Measurements from ENCODE around the gene REN.

Gene REN

GRCh38 chr1:204147406-204148383 lies 18.4 kb downstream of the REN start:
- Histone ChIP-seq H3K27me3 (ENCODE audit: control insufficient read depth in 1 of 2, insufficient read depth in 1 of 2, low read length in 2 of 2) (peaks cover 0 to 47% of the 10 kb centered on the region in 2 experiments), H3K4me2 (ENCODE audit: low read length, poor library complexity, severe bottlenecking) (no peak overlapping the region), H2BK15ac (ENCODE audit: low read depth, poor library complexity, severe bottlenecking) (no peak overlapping the region), H2BK120ac (ENCODE audit: low read depth, low read length) (no peak overlapping the region), H2AFZ (ENCODE audit: low read depth, low read length) (no peak overlapping the region), H2BK12ac (ENCODE audit: low read length in 2 of 2) (no peak overlapping the region), H3K23ac (ENCODE audit: low read length in 2 of 2) (no peak overlapping the region), H3K4me3 (ENCODE audit: insufficient read depth in 1 of 2, low read depth in 1 of 2, low read length in 2 of 2) (no peak overlapping the region), H3K4me1 (ENCODE audit: control insufficient read depth, insufficient read depth, low read depth, low read length) (peaks cover 16% of the 10 kb centered on the region), H2AK5ac (ENCODE audit: low read length, severe bottlenecking) (no peak overlapping the region), H3K18ac (ENCODE audit: low read depth in 1 of 2, low read length in 2 of 2) (no peak overlapping the region), H3K4ac (ENCODE audit: low read depth in 1 of 2, low read length in 2 of 2) (no peak overlapping the region), H4K91ac (ENCODE audit: low read length) (no peak overlapping the region), H3K9me3 (ENCODE audit: control insufficient read depth, low read length) (no peaks in the 10 kb centered on the region), H2BK5ac (ENCODE audit: low read depth, low read length, poor library complexity, severe bottlenecking) (no peak overlapping the region), H3K14ac (ENCODE audit: low read length in 2 of 2) (no peak overlapping the region), H3K36me3 (ENCODE audit: control insufficient read depth in 1 of 2, insufficient read depth in 2 of 2, low read depth in 1 of 2, low read length in 2 of 2) (peaks cover 0 to 4% of the 10 kb centered on the region in 2 experiments), H3K79me1 (replicated peaks; ENCODE audit: low read length, poor library complexity, severe bottlenecking) (no peaks in the 10 kb centered on the region), H3K27ac (ENCODE audit: low read length, poor library complexity, severe bottlenecking) (no peak overlapping the region), H3K9ac (ENCODE audit: low read length) (no peak overlapping the region), H4K8ac (ENCODE audit: low read length) (no peak overlapping the region)
- WGBS: 66% methylated on average over 12 of the region's 13 CpGs
- no peak for DNase-seq

DNA sequence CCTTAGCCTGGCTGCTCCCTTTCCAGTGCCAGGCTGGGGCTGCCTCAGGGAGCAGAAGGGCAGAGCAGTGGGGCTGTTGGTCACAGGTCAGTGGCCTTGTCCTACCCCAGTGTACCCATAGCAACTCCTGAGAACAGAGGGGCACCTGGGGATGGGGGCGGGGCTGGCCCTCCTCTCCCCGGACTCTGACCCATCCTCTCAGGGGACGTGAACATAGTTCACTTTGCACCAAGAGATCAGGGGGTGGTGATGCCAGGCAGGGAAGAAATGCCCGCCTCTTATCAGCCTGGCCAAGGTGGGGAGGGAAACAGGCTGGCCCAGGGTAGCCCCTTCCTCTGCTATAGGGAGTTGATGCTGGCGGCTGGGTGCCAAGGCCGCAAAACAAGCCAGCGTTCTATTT lies 19.2 kb downstream of the REN start:
- no peaks in the 10 kb centered on the region for H3K9me3 ChIP-seq (ENCODE audit: control insufficient read depth, low read length)

GRCh38 chr1:204146309-204146708 lies 19.8 kb downstream of the REN start:
- Histone ChIP-seq H3K4me3 (ENCODE audit: insufficient read depth in 1 of 2, low read depth in 1 of 2, low read length in 2 of 2) (no peak overlapping the region), H2BK120ac (ENCODE audit: low read depth, low read length) (no peak overlapping the region), H3K27ac (ENCODE audit: low read length, poor library complexity, severe bottlenecking) (no peak overlapping the region), H3K36me3 (ENCODE audit: control insufficient read depth in 1 of 2, insufficient read depth in 2 of 2, low read depth in 1 of 2, low read length in 2 of 2) (peaks cover 0 to 4% of the 10 kb centered on the region in 2 experiments), H2BK15ac (ENCODE audit: low read depth, poor library complexity, severe bottlenecking) (no peak overlapping the region), H3K4ac (ENCODE audit: low read depth in 1 of 2, low read length in 2 of 2) (no peak overlapping the region), H3K18ac (ENCODE audit: low read depth in 1 of 2, low read length in 2 of 2) (no peak overlapping the region), H3K23ac (ENCODE audit: low read length in 2 of 2) (no peak overlapping the region), H3K79me1 (replicated peaks; ENCODE audit: low read length, poor library complexity, severe bottlenecking) (no peaks in the 10 kb centered on the region), H2BK12ac (ENCODE audit: low read length in 2 of 2) (no peak overlapping the region), H4K8ac (ENCODE audit: low read length) (no peak overlapping the region), H3K9ac (ENCODE audit: low read length) (no peak overlapping the region), H3K14ac (ENCODE audit: low read length in 2 of 2) (no peak overlapping the region), H2AK5ac (ENCODE audit: low read length, severe bottlenecking) (no peak overlapping the region), H4K91ac (ENCODE audit: low read length) (no peak overlapping the region), H3K27me3 (ENCODE audit: control insufficient read depth in 1 of 2, insufficient read depth in 1 of 2, low read length in 2 of 2) (peaks cover 3 to 44% of the 10 kb centered on the region in 2 experiments), H2AFZ (ENCODE audit: low read depth, low read length) (no peak overlapping the region), H2BK5ac (ENCODE audit: low read depth, low read length, poor library complexity, severe bottlenecking) (no peak overlapping the region), H3K4me2 (ENCODE audit: low read length, poor library complexity, severe bottlenecking) (no peak overlapping the region), H3K9me3 (ENCODE audit: control insufficient read depth, low read length) (no peaks in the 10 kb centered on the region), H3K4me1 (ENCODE audit: control insufficient read depth, insufficient read depth, low read depth, low read length) (peaks cover 8% of the 10 kb centered on the region)
- 87% methylated on average over 4 of the region's 6 CpGs for whole genome bisulfite sequencing
- DNase-seq: no peak

More for the DNA sequence above, 19.2 kb downstream of the REN start:
- Histone ChIP-seq H4K91ac (ENCODE audit: low read length) (no peak overlapping the region), H3K23ac (ENCODE audit: low read length in 2 of 2) (no peak overlapping the region), H3K79me1 (replicated peaks; ENCODE audit: low read length, poor library complexity, severe bottlenecking) (no peaks in the 10 kb centered on the region), H3K4me2 (ENCODE audit: low read length, poor library complexity, severe bottlenecking) (no peak overlapping the region), H3K27ac (ENCODE audit: low read length, poor library complexity, severe bottlenecking) (no peak overlapping the region), H2BK15ac (ENCODE audit: low read depth, poor library complexity, severe bottlenecking) (no peak overlapping the region), H3K9ac (ENCODE audit: low read length) (no peak overlapping the region), H3K27me3 (ENCODE audit: control insufficient read depth in 1 of 2, insufficient read depth in 1 of 2, low read length in 2 of 2) (peaks cover 0 to 47% of the 10 kb centered on the region in 2 experiments), H2BK5ac (ENCODE audit: low read depth, low read length, poor library complexity, severe bottlenecking) (no peak overlapping the region), H2AFZ (ENCODE audit: low read depth, low read length) (no peak overlapping the region), H3K14ac (ENCODE audit: low read length in 2 of 2) (no peak overlapping the region), H2AK5ac (ENCODE audit: low read length, severe bottlenecking) (no peak overlapping the region), H3K4ac (ENCODE audit: low read depth in 1 of 2, low read length in 2 of 2) (no peak overlapping the region), H4K8ac (ENCODE audit: low read length) (no peak overlapping the region), H3K4me1 (ENCODE audit: control insufficient read depth, insufficient read depth, low read depth, low read length) (peaks cover 10% of the 10 kb centered on the region), H3K36me3 (ENCODE audit: control insufficient read depth in 1 of 2, insufficient read depth in 2 of 2, low read depth in 1 of 2, low read length in 2 of 2) (peaks cover 0 to 4% of the 10 kb centered on the region in 2 experiments), H2BK12ac (ENCODE audit: low read length in 2 of 2) (no peak overlapping the region), H3K18ac (ENCODE audit: low read depth in 1 of 2, low read length in 2 of 2) (no peak overlapping the region), H2BK120ac (ENCODE audit: low read depth, low read length) (no peak overlapping the region), H3K4me3 (ENCODE audit: insufficient read depth in 1 of 2, low read depth in 1 of 2, low read length in 2 of 2) (no peak overlapping the region)
- DNase-seq: no peak
- 83% methylated on average over 7 of the region's 7 CpGs for WGBS

- WGBS: 81% methylated on average over 4 of the region's 4 CpGs
- Histone ChIP-seq H3K4me2 (ENCODE audit: low read length, poor library complexity, severe bottlenecking) (no peak overlapping the region), H3K36me3 (ENCODE audit: control insufficient read depth in 1 of 2, insufficient read depth in 2 of 2, low read depth in 1 of 2, low read length in 2 of 2) (peaks cover 0 to 4% of the 10 kb centered on the region in 2 experiments), H2AK5ac (ENCODE audit: low read length, severe bottlenecking) (no peak overlapping the region), H3K79me1 (replicated peaks; ENCODE audit: low read length, poor library complexity, severe bottlenecking) (no peaks in the 10 kb centered on the region), H3K18ac (ENCODE audit: low read depth in 1 of 2, low read length in 2 of 2) (no peak overlapping the region), H2AFZ (ENCODE audit: low read depth, low read length) (no peak overlapping the region), H3K27me3 (ENCODE audit: control insufficient read depth in 1 of 2, insufficient read depth in 1 of 2, low read length in 2 of 2) (peaks cover 3 to 31% of the 10 kb centered on the region in 2 experiments), H3K9me3 (ENCODE audit: control insufficient read depth, low read length) (no peaks in the 10 kb centered on the region), H3K14ac (ENCODE audit: low read length in 2 of 2) (no peak overlapping the region), H2BK120ac (ENCODE audit: low read depth, low read length) (no peak overlapping the region), H4K8ac (ENCODE audit: low read length) (no peak overlapping the region), H3K9ac (ENCODE audit: low read length) (no peak overlapping the region), H2BK5ac (ENCODE audit: low read depth, low read length, poor library complexity, severe bottlenecking) (no peak overlapping the region), H3K4ac (ENCODE audit: low read depth in 1 of 2, low read length in 2 of 2) (no peak overlapping the region), H2BK12ac (ENCODE audit: low read length in 2 of 2) (no peak overlapping the region), H3K27ac (ENCODE audit: low read length, poor library complexity, severe bottlenecking) (no peak overlapping the region), H3K4me1 (ENCODE audit: control insufficient read depth, insufficient read depth, low read depth, low read length) (no peaks in the 10 kb centered on the region), H3K23ac (ENCODE audit: low read length in 2 of 2) (no peak overlapping the region), H2BK15ac (ENCODE audit: low read depth, poor library complexity, severe bottlenecking) (no peak overlapping the region), H4K91ac (ENCODE audit: low read length) (no peak overlapping the region), H3K4me3 (ENCODE audit: insufficient read depth in 1 of 2, low read depth in 1 of 2, low read length in 2 of 2) (no peak overlapping the region)
- DNase-seq: no peak
These were observed 21.1 kb downstream of the REN start for GRCh38 chr1:204145033-204145504.
